ENCODE measurements around the gene PIGBOS1. TPM values are rescaled to one million over a fixed set of nuclear protein-coding genes. Genes with fewer than 3 reads are reported as not detected.
"Not testable (repeated sequence)": the region's sequence is repeated elsewhere in the genome, so short reads cannot be mapped to it uniquely, and the experiment has no call there.

The PIGBOS1 gene
- total RNA-seq, 1 donor from 2014 or later, result 6.4 TPM

GRCh38 chr15:55283379-55284147, 35.4 kb downstream of the PIGBOS1 start:
- intact Hi-C loops (cut with DNase I), result no loop called here
- peak in 1 of 2 donors; percentile 0 for DNase-seq (ENCODE audit: extremely low spot score in 2 of 2)
- no peaks in the 10 kb centered on the region for H3K9me3 ChIP-seq
- H3K4me3 ChIP-seq, result no peak overlapping the region
- no peaks in the 10 kb centered on the region for H3K36me3 ChIP-seq
- H3K4me1 ChIP-seq, result peaks cover 39% of the 10 kb centered on the region
- TF ChIP-seq POLR2AphosphoS5 (IDR thresholded peaks at IDR 0.05; ENCODE audit: insufficient read depth in 1 of 2, low read depth in 1 of 2) (no peak), CTCF (IDR thresholded peaks at IDR 0.05) (no peak), POLR2A (IDR thresholded peaks at IDR 0.05) (no peak)
- no peaks in the 10 kb centered on the region for H3K27me3 ChIP-seq
- H3K27ac ChIP-seq, result peak overlapping the region; percentile 61

GRCh38 chr15:55282284-55282833, 36.6 kb downstream of the PIGBOS1 start:
- H3K9me3 ChIP-seq, result no peaks in the 10 kb centered on the region
- H3K4me1 ChIP-seq, result peaks cover 33% of the 10 kb centered on the region
- DNase-seq (ENCODE audit: extremely low spot score in 2 of 2), result no peak
- intact Hi-C loops (cut with DNase I), result no loop called here
- no peaks in the 10 kb centered on the region for H3K27me3 ChIP-seq
- H3K27ac ChIP-seq, result peak overlapping the region; percentile 61
- no peak overlapping the region for H3K4me3 ChIP-seq
- H3K36me3 ChIP-seq, result no peaks in the 10 kb centered on the region
- TF ChIP-seq CTCF (IDR thresholded peaks at IDR 0.05) (no peak), POLR2A (IDR thresholded peaks at IDR 0.05) (no peak), POLR2AphosphoS5 (IDR thresholded peaks at IDR 0.05; ENCODE audit: insufficient read depth in 1 of 2, low read depth in 1 of 2) (no peak)

- H3K27me3 ChIP-seq, result no peaks in the 10 kb centered on the region
- H3K9me3 ChIP-seq, result no peaks in the 10 kb centered on the region
- intact Hi-C loops (cut with DNase I), result no loop called here
- H3K27ac ChIP-seq, result peak overlapping the region; percentile 61
- TF ChIP-seq POLR2AphosphoS5 (IDR thresholded peaks at IDR 0.05; ENCODE audit: insufficient read depth in 1 of 2, low read depth in 1 of 2), result no peak
- no peak for TF ChIP-seq CTCF (IDR thresholded peaks at IDR 0.05)
- TF ChIP-seq POLR2A (IDR thresholded peaks at IDR 0.05), result no peak
- no peak overlapping the region for H3K4me3 ChIP-seq
- no peak for DNase-seq (ENCODE audit: extremely low spot score in 2 of 2)
- H3K4me1 ChIP-seq, result peaks cover 38% of the 10 kb centered on the region
- H3K36me3 ChIP-seq, result no peaks in the 10 kb centered on the region
Observed at GRCh38 chr15:55281517-55282228, 37.2 kb downstream of the PIGBOS1 start.

- H3K36me3 ChIP-seq; H3K27ac ChIP-seq; H3K27me3 ChIP-seq; H3K9me3 ChIP-seq; intact Hi-C loops (cut with DNase I); DNase-seq (ENCODE audit: extremely low spot score in 2 of 2); H3K4me3 ChIP-seq: not testable (repeated sequence)
- peaks cover 42% of the 10 kb centered on the region for H3K4me1 ChIP-seq
Observed at GRCh38 chr15:55280589-55280988, 38.3 kb downstream of the PIGBOS1 start.

- DNase-seq (ENCODE audit: extremely low spot score in 2 of 2), result no peak
- H3K9me3 ChIP-seq, result no peaks in the 10 kb centered on the region
- peaks cover 42% of the 10 kb centered on the region for H3K4me1 ChIP-seq
- H3K27me3 ChIP-seq, result no peaks in the 10 kb centered on the region
- no peaks in the 10 kb centered on the region for H3K36me3 ChIP-seq
- no peak overlapping the region for H3K4me3 ChIP-seq
- no peak overlapping the region for H3K27ac ChIP-seq
- intact Hi-C loops (cut with DNase I), result no loop called here
- TF ChIP-seq POLR2A (IDR thresholded peaks at IDR 0.05) (no peak), POLR2AphosphoS5 (IDR thresholded peaks at IDR 0.05; ENCODE audit: insufficient read depth in 1 of 2, low read depth in 1 of 2) (no peak), CTCF (IDR thresholded peaks at IDR 0.05) (no peak)
Observed at GRCh38 chr15:55279746-55280351, 39.1 kb downstream of the PIGBOS1 start.
